Measurements from ENCODE around the gene WDR93. TPM values are rescaled to one million over a fixed set of nuclear protein-coding genes. Genes with fewer than 3 reads are reported as not detected.
A peak's percentile ranks its signal among the peaks of the same experiment; 100 is the strongest.

The WDR93 gene
- total and polyA plus RNA-seq, 2 donors (not counting 1 experiment from before 2014, with no cell fraction given) = 0.12 TPM; not detected in 1

GRCh38 chr15:89654301-89654761 is 36.3 kb upstream of the WDR93 start:
- no peak overlapping the region for H3K27ac Mint-ChIP-seq
- ChIA-PET POLR2A (no interaction called here), CTCF (no interaction called here)
- H3K4me3 Mint-ChIP-seq = peak overlapping the region; percentile 78
- H2AFZ ChIP-seq (ENCODE audit: insufficient read depth, low read depth, low read length, poor library complexity, severe bottlenecking) = peak overlapping the region; percentile 56
- intact Hi-C loops (cut with micrococcal nuclease) = no loop called here
- peaks cover 0 to 28% (median 17%) of the 10 kb centered on the region in 4 experiments for H3K27me3 ChIP-seq (replicated peaks in 1 of 4; ENCODE audit: control extremely low read depth in 1 of 4, control insufficient read depth in 3 of 4, insufficient read depth in 4 of 4, low read length in 3 of 4)
- H3K9me3 Mint-ChIP-seq (ENCODE audit: insufficient read depth) = no peaks in the 10 kb centered on the region
- H3K79me2 ChIP-seq (ENCODE audit: control insufficient read depth, insufficient read depth, low read length) = no peaks in the 10 kb centered on the region
- no peaks in the 10 kb centered on the region for H3K36me3 ChIP-seq (replicated peaks in 1 of 2; ENCODE audit: control extremely low read depth in 1 of 2, control insufficient read depth in 1 of 2, extremely low read depth in 1 of 2, insufficient read depth in 2 of 2, low read length in 1 of 2)
- no peak for ATAC-seq (ENCODE audit: low read depth)
- H3K27me3 Mint-ChIP-seq = peaks cover 43% of the 10 kb centered on the region
- H3K9ac ChIP-seq (ENCODE audit: low read length) = no peak overlapping the region
- H3K4me1 ChIP-seq (ENCODE audit: control insufficient read depth in 2 of 2, insufficient read depth in 2 of 2, low read length in 2 of 2) = peaks cover 10% of the 10 kb centered on the region in 2 donors
- no peak overlapping the region for H3K27ac ChIP-seq (ENCODE audit: low read length in 2 of 2)
- H4K20me1 ChIP-seq (ENCODE audit: control insufficient read depth, insufficient read depth, low read length, poor library complexity, severe bottlenecking) = no peaks in the 10 kb centered on the region
- H3K4me3 ChIP-seq (ENCODE audit: control extremely low read depth in 1 of 5, extremely low read depth in 1 of 5, insufficient read depth in 1 of 5, low read depth in 2 of 5, low read length in 4 of 5) = peak overlapping the region in 1 of 5 experiments; percentile 15
- DNase-seq = no peak
- peaks cover 11% of the 10 kb centered on the region for H3K4me1 Mint-ChIP-seq
- peak overlapping the region; percentile 65 for H3K4me2 ChIP-seq (replicated peaks; ENCODE audit: low read depth, low read length, poor library complexity, severe bottlenecking)
- TF ChIP-seq EZH2 (IDR thresholded peaks at IDR 0.05; ENCODE audit: borderline replicate concordance, insufficient read depth, low read depth, low read length, poor library complexity, severe bottlenecking) (no peak), CTCF (IDR thresholded peaks at IDR 0.05) (no peak)
- 44% methylated on average over 13 of the region's 14 CpGs for WGBS (ENCODE audit: insufficient coverage)
- peaks cover 0 to 6% (median 0%) of the 10 kb centered on the region in 3 donors for H3K9me3 ChIP-seq (ENCODE audit: control extremely low read depth in 1 of 3, control insufficient read depth in 2 of 3, insufficient read depth in 1 of 3, low read length in 2 of 3)

- H3K4me1 ChIP-seq (ENCODE audit: control insufficient read depth in 2 of 2, insufficient read depth in 2 of 2, low read length in 2 of 2) = peaks cover 10% of the 10 kb centered on the region in 2 donors
- peak within 1 kb of the TSS; percentile 37 for H3K9ac ChIP-seq (ENCODE audit: low read length)
- CTCF ChIA-PET = no interaction called here
Observed at GRCh38 chr15:89654847-89655805, 35.5 kb upstream of the WDR93 start, which contains the start of gene KIF7. Gene KIF7 (minus strand): TSS chr15:89655467. CDS start chr15:89652930, 2,537 bp downstream.

More at GRCh38 chr15:89654847-89655805, 35.5 kb upstream of the WDR93 start, which contains the start of gene KIF7:
- H3K27me3 Mint-ChIP-seq = peaks cover 48% of the 10 kb centered on the region
- H3K79me2 ChIP-seq (ENCODE audit: control insufficient read depth, insufficient read depth, low read length) = no peaks in the 10 kb centered on the region
- no peak for ATAC-seq (ENCODE audit: low read depth)
- peaks cover 0 to 6% (median 0%) of the 10 kb centered on the region in 3 donors for H3K9me3 ChIP-seq (ENCODE audit: control extremely low read depth in 1 of 3, control insufficient read depth in 2 of 3, insufficient read depth in 1 of 3, low read length in 2 of 3)
- DNase-seq = no peak
- H3K27me3 ChIP-seq (replicated peaks in 1 of 4; ENCODE audit: control extremely low read depth in 1 of 4, control insufficient read depth in 3 of 4, insufficient read depth in 4 of 4, low read length in 3 of 4) = peaks cover 0 to 28% (median 17%) of the 10 kb centered on the region in 4 experiments
- no peaks in the 10 kb centered on the region for H3K36me3 ChIP-seq (replicated peaks in 1 of 2; ENCODE audit: control extremely low read depth in 1 of 2, control insufficient read depth in 1 of 2, extremely low read depth in 1 of 2, insufficient read depth in 2 of 2, low read length in 1 of 2)
- no peak within 1 kb of the TSS for H3K27ac ChIP-seq (ENCODE audit: low read length in 2 of 2)
- peak within 1 kb of the TSS; percentile 56 for H2AFZ ChIP-seq (ENCODE audit: insufficient read depth, low read depth, low read length, poor library complexity, severe bottlenecking)
- peak within 1 kb of the TSS; percentile 78 for H3K4me3 Mint-ChIP-seq
- TF ChIP-seq CTCF (IDR thresholded peaks at IDR 0.05) = no peak
- no peak for TF ChIP-seq EZH2 (IDR thresholded peaks at IDR 0.05; ENCODE audit: borderline replicate concordance, insufficient read depth, low read depth, low read length, poor library complexity, severe bottlenecking)
- 2% methylated on average over 84 of the region's 87 CpGs for WGBS (ENCODE audit: insufficient coverage)
- peaks cover 11% of the 10 kb centered on the region for H3K4me1 Mint-ChIP-seq
- H3K27ac Mint-ChIP-seq = no peak within 1 kb of the TSS
- peak within 1 kb of the TSS; percentile 65 for H3K4me2 ChIP-seq (replicated peaks; ENCODE audit: low read depth, low read length, poor library complexity, severe bottlenecking)
- POLR2A ChIA-PET = no interaction called here
- H3K4me3 ChIP-seq (ENCODE audit: control extremely low read depth in 1 of 5, extremely low read depth in 1 of 5, insufficient read depth in 1 of 5, low read depth in 2 of 5, low read length in 4 of 5) = peak within 1 kb of the TSS in 3 of 5 experiments; percentile 5 to 23 (median 15)
- intact Hi-C loops (cut with micrococcal nuclease) = no loop called here
- no peaks in the 10 kb centered on the region for H3K9me3 Mint-ChIP-seq (ENCODE audit: insufficient read depth)
- H4K20me1 ChIP-seq (ENCODE audit: control insufficient read depth, insufficient read depth, low read length, poor library complexity, severe bottlenecking) = no peaks in the 10 kb centered on the region
